DOHH2 (cell line): ENCODE results near the gene RARB.

Source experiments
- H3F3A ChIP-seq: fragments of 200-600 bp; sonication (generic), shearing (Covaris generic); 2 replicates; pipeline ENCODE4 v1.6.0; 2016; ENCODE audit warnings: antibody characterized with exemption, mild to moderate bottlenecking; ENCODE audit not compliant: control insufficient read depth, insufficient read depth
- H3K27ac ChIP-seq: fragments of 200-600 bp; sonication (generic); 2 replicates; pipeline ENCODE4 v1.5.1; 2014; ENCODE audit warnings: low read depth, mild to moderate bottlenecking, low read length, moderate library complexity
- H3K27me3 ChIP-seq: fragments of 200-600 bp; sonication (generic); 2 replicates; pipeline ENCODE4 v1.6.1; 2014; ENCODE audit warnings: mild to moderate bottlenecking, low read length, mixed read lengths; ENCODE audit not compliant: control insufficient read depth
- H3K36me3 ChIP-seq: fragments of 200-600 bp; sonication (generic); 2 replicates; pipeline ENCODE4 v1.6.1; 2014; ENCODE audit warnings: mild to moderate bottlenecking, low read length, moderate library complexity, mixed read lengths; ENCODE audit not compliant: control insufficient read depth
- H3K4me1 ChIP-seq: fragments of 200-600 bp; sonication (generic); 2 replicates; pipeline ENCODE4 v1.6.1; 2014; ENCODE audit warnings: mild to moderate bottlenecking, low read length, mixed read lengths; ENCODE audit not compliant: control insufficient read depth
- H3K4me2 ChIP-seq: fragments of 200-600 bp; sonication (generic); 2 replicates; pipeline ENCODE4 v1.6.0; 2014; ENCODE audit warnings: mild to moderate bottlenecking, low read length, moderate library complexity
- H3K4me3 ChIP-seq: fragments of 200-600 bp; sonication (generic); 2 replicates; pipeline ENCODE4 v1.5.1; 2014; ENCODE audit warnings: mild to moderate bottlenecking, low read length, mixed read lengths
- H3K79me2 ChIP-seq: fragments of 200-600 bp; sonication (generic); 2 replicates; pipeline ENCODE4 v1.6.1; 2014; ENCODE audit warnings: mild to moderate bottlenecking, low read length, mixed read lengths; ENCODE audit not compliant: control insufficient read depth
- H3K9me2 ChIP-seq: fragments of 200-600 bp; sonication (generic); replicated peaks from 2 replicates; pipeline ENCODE4 v1.6.1; 2014; ENCODE audit warnings: mild to moderate bottlenecking, low read length, mixed read lengths; ENCODE audit not compliant: control insufficient read depth
- H3K9me3 ChIP-seq: fragments of 200-600 bp; sonication (generic); 2 replicates; pipeline ENCODE4 v1.6.1; 2014; ENCODE audit warnings: antibody characterized with exemption, low read length, mixed read lengths; ENCODE audit not compliant: control insufficient read depth, insufficient read depth
- H4K20me1 ChIP-seq: fragments of 200-600 bp; sonication (generic); 2 replicates; pipeline ENCODE4 v1.6.0; 2014; ENCODE audit warnings: low read depth, mild to moderate bottlenecking, antibody characterized with exemption, low read length, moderate library complexity; ENCODE audit not compliant: control insufficient read depth, insufficient read depth
- EZH2phosphoT487 ChIP-seq: fragments of 200-600 bp; sonication (generic); IDR thresholded peaks from 2 replicates; pipeline ENCODE4 v1.6.1; 2017; ENCODE audit warnings: borderline replicate concordance, mild to moderate bottlenecking, antibody characterized with exemption, low read length, moderate library complexity, mixed read lengths
- TF ChIP-seq, protein P1 (sequence below): fragments of 200-600 bp; sonication (generic); IDR thresholded peaks from one replicate; pipeline ENCODE4 v1.5.1; 2014; ENCODE audit warnings: antibody characterized with exemption, mild to moderate bottlenecking, low read depth, low read length; ENCODE audit not compliant: poor library complexity, severe bottlenecking

The RARB gene

DNA sequence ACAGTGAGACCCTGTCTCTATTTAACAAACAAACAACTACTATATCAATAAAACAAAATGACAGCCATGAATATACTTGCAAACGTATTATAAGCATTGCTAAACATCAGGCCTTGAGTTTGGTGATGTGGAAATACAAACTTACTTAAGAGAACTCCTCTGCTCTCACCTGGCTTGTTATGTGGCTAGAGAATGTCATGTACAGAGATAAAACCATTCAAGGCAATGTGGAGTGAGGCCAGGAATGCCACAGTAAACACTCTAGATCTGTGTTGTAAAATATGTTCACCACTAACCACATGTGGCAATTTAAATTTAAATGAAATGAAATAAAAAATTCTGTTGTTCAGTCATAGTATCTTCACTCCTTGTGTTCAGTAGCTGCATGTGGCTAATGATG lies 22.7 kb upstream of the RARB start:
- Histone ChIP-seq H3K4me1 (no peaks in the 10 kb centered on the region), H3F3A (no peaks in the 10 kb centered on the region), H3K79me2 (no peaks in the 10 kb centered on the region), H3K27ac (no peak overlapping the region), H3K9me2 (no peaks in the 10 kb centered on the region), H3K27me3 (no peaks in the 10 kb centered on the region), H4K20me1 (no peaks in the 10 kb centered on the region), H3K9me3 (no peaks in the 10 kb centered on the region), H3K36me3 (no peaks in the 10 kb centered on the region), H3K4me3 (no peak overlapping the region), H3K4me2 (no peak overlapping the region)
- TF ChIP-seq, protein P1, sequence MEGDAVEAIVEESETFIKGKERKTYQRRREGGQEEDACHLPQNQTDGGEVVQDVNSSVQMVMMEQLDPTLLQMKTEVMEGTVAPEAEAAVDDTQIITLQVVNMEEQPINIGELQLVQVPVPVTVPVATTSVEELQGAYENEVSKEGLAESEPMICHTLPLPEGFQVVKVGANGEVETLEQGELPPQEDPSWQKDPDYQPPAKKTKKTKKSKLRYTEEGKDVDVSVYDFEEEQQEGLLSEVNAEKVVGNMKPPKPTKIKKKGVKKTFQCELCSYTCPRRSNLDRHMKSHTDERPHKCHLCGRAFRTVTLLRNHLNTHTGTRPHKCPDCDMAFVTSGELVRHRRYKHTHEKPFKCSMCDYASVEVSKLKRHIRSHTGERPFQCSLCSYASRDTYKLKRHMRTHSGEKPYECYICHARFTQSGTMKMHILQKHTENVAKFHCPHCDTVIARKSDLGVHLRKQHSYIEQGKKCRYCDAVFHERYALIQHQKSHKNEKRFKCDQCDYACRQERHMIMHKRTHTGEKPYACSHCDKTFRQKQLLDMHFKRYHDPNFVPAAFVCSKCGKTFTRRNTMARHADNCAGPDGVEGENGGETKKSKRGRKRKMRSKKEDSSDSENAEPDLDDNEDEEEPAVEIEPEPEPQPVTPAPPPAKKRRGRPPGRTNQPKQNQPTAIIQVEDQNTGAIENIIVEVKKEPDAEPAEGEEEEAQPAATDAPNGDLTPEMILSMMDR = no peak
- TF ChIP-seq EZH2phosphoT487 = no peak

DNA sequence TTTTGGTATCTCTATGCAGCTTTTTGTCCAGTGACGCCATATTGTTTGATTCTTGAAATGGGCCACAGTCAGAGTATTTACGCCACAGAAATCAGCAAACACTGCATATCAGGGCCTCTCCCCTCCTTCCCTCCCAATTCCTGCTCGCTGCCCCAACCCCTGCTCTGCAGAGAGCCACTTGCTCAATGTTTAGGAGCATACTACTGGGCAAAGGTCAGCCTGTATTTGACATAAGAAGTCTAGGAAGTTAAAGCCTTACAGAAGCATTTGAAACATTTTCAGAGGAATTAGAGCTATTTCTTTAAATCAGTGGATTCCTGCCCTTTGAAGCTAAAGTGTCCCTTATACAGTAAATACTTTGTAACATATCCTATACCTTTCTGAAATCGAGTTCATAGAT lies 17.4 kb upstream of the RARB start:
- Histone ChIP-seq H3K27me3 (no peaks in the 10 kb centered on the region), H4K20me1 (no peaks in the 10 kb centered on the region), H3K4me1 (no peaks in the 10 kb centered on the region), H3K27ac (no peak overlapping the region), H3K9me3 (no peaks in the 10 kb centered on the region), H3K79me2 (no peaks in the 10 kb centered on the region), H3F3A (no peaks in the 10 kb centered on the region), H3K36me3 (no peaks in the 10 kb centered on the region), H3K4me2 (no peak overlapping the region), H3K9me2 (no peaks in the 10 kb centered on the region), H3K4me3 (no peak overlapping the region)
- TF ChIP-seq EZH2phosphoT487 = no peak
- TF ChIP-seq, protein P1 = no peak

DNA sequence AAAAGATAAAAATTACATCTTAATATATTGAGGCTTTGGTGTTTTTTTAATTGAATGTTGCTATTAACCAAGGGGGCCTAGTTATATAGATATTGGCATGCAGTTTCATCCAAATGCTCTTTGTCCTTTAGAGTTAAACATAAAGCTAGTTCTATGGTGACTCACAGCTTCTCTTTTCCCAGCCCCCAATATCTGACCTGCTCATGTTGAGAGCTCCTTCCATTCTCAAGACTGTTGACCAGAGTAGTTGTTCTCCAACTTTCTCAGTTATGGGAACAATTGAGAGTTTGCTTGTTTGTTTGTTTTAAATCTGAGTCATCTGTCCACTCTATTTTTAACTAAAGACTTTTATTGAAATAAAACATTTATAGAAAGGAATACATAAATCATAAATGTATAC lies 15.8 kb upstream of the RARB start:
- H3K9me3 ChIP-seq = no peaks in the 10 kb centered on the region
- no peaks in the 10 kb centered on the region for H3K9me2 ChIP-seq
- H4K20me1 ChIP-seq = no peaks in the 10 kb centered on the region
- H3K4me3 ChIP-seq = no peak overlapping the region
- H3K36me3 ChIP-seq = no peaks in the 10 kb centered on the region
- no peak for TF ChIP-seq EZH2phosphoT487
- TF ChIP-seq, protein P1 = no peak
- no peak overlapping the region for H3K4me2 ChIP-seq
- H3K4me1 ChIP-seq = no peaks in the 10 kb centered on the region
- H3F3A ChIP-seq = no peaks in the 10 kb centered on the region
- H3K27ac ChIP-seq = no peak overlapping the region
- no peaks in the 10 kb centered on the region for H3K27me3 ChIP-seq
- no peaks in the 10 kb centered on the region for H3K79me2 ChIP-seq

DNA sequence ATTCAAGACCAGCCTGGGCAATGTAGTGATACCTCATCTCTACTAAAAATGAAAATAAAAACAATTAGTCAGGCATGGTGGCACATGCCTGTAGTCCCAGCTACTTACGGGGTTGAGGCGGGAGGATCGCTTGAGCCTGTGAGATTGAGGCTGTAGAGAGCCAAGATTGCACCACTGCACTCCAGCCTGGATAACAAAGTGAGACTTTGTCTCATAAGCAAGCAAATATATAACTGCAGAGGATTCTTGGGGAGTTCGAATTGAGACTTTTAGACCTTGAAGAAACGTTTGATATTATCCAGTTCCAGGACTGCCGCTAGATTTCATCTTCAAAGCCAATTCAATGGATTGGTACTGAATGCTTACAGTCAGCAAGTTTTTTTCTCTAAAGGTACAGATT lies 11.9 kb upstream of the RARB start:
- Histone ChIP-seq H3K9me3 (no peaks in the 10 kb centered on the region), H4K20me1 (no peaks in the 10 kb centered on the region), H3K36me3 (no peaks in the 10 kb centered on the region), H3K79me2 (no peaks in the 10 kb centered on the region), H3K4me1 (no peaks in the 10 kb centered on the region), H3K27me3 (no peaks in the 10 kb centered on the region), H3K4me2 (no peak overlapping the region), H3F3A (no peaks in the 10 kb centered on the region), H3K4me3 (no peak overlapping the region), H3K9me2 (no peaks in the 10 kb centered on the region), H3K27ac (no peak overlapping the region)
- TF ChIP-seq, protein P1 = no peak
- no peak for TF ChIP-seq EZH2phosphoT487
